ENCODE data around the gene BUB3. TPM values are rescaled to one million over a fixed set of nuclear protein-coding genes. Genes with fewer than 3 reads are reported as not detected.

BUB3 gene
- total and polyA plus RNA-seq, 2 of the 4 experiments (the other 2 are of a cell fraction), result 215 to 384 TPM

- Histone ChIP-seq H2BK15ac (ENCODE audit: low read depth, low read length) (no peak overlapping the region), H3K79me1 (ENCODE audit: low read depth in 1 of 2, low read length in 2 of 2) (no peaks in the 10 kb centered on the region), H2AK9ac (replicated peaks; ENCODE audit: low read depth, low read length, poor library complexity) (no peak overlapping the region), H3K9me3 (ENCODE audit: control insufficient read depth, insufficient read depth, low read length) (peaks cover 8% of the 10 kb centered on the region), H3K9me1 (ENCODE audit: insufficient read depth, low read length) (no peaks in the 10 kb centered on the region; the same call in 1 of the 2 replicates), H3K36me3 (ENCODE audit: control insufficient read depth, insufficient read depth, low read length) (no peaks in the 10 kb centered on the region), H2BK5ac (ENCODE audit: low read depth, low read length, poor library complexity, severe bottlenecking) (no peak overlapping the region), H3K27me3 (ENCODE audit: control insufficient read depth, insufficient read depth, low read length) (peaks cover 100% of the 10 kb centered on the region), H3K56ac (ENCODE audit: extremely low read depth, insufficient read depth, low read length) (no peak overlapping the region), H2AFZ (replicated peaks; ENCODE audit: low read length, poor library complexity) (peak overlapping the region; percentile 8), H3K4me2 (ENCODE audit: low read depth, low read length) (no peak overlapping the region), H4K91ac (ENCODE audit: insufficient read depth, low read depth, low read length) (no peak overlapping the region), H2BK20ac (ENCODE audit: low read depth, low read length) (no peak overlapping the region), H3K9ac (ENCODE audit: low read depth, low read length) (no peak overlapping the region), H4K5ac (ENCODE audit: low read depth, low read length) (no peak overlapping the region), H3K4me1 (ENCODE audit: control insufficient read depth, insufficient read depth, low read length) (no peaks in the 10 kb centered on the region; the same call in 1 of the 2 replicates), H2BK120ac (ENCODE audit: low read depth, low read length) (no peak overlapping the region), H3K4me3 (ENCODE audit: insufficient read depth, low read depth, low read length) (no peak overlapping the region), H3K18ac (ENCODE audit: low read depth, low read length) (no peak overlapping the region), H3K4ac (ENCODE audit: low read depth, low read length) (no peak overlapping the region), H4K20me1 (ENCODE audit: insufficient read depth, low read length) (0 out of 2 replicates have a peak, but pooled peaks cover 3% of the 10 kb centered on the region), H2AK5ac (ENCODE audit: low read depth, low read length) (no peak overlapping the region), H3K14ac (replicated peaks; ENCODE audit: low read depth, low read length) (no peak overlapping the region), H3K27ac (ENCODE audit: insufficient read depth, low read length) (no peak overlapping the region), H4K8ac (ENCODE audit: low read depth in 2 of 2, low read length in 2 of 2) (no peak overlapping the region), H3K23ac (ENCODE audit: low read depth, low read length) (no peak overlapping the region)
- CTCF ChIA-PET, result interaction anchor here (0.6 kb wide), 1 partner anchor 119 kb away, joined by 3 read pairs; no protein-coding TSS in a partner anchor
- DNase-seq (no peak), ATAC-seq (ENCODE audit: low read depth) (no peak)
- BruUV-seq (replicated peaks), result no TSS peak
- 5% methylated on average over 21 of the region's 59 CpGs; no CpG with 5 or more reads in 1 of the 2 experiments for WGBS, 2 experiments (ENCODE audit: extremely low coverage in 2 of 2, insufficient read length in 1 of 2)
- TF ChIP-seq NFE2L2 (IDR thresholded peaks at IDR 0.05; ENCODE audit: low read depth, low read length) (peak; percentile 40; the same call in 1 of the 2 replicates), MXI1 (IDR thresholded peaks at IDR 0.05; ENCODE audit: borderline replicate concordance, low read depth, low read length) (no peak), RFX5 (IDR thresholded peaks at IDR 0.05; ENCODE audit: low read depth, low read length) (no peak), BHLHE40 (IDR thresholded peaks at IDR 0.05; ENCODE audit: low read depth, low read length) (no peak), FOS (IDR thresholded peaks at IDR 0.05; ENCODE audit: low read depth, low read length) (no peak), USF2 (IDR thresholded peaks at IDR 0.05; ENCODE audit: low read depth, low read length) (no peak), RAD21 (IDR thresholded peaks at IDR 0.05; ENCODE audit: low read length) (no peak)
- in situ Hi-C loops (cut with MboI; ENCODE audit: low sequenced_read_pairs) (loop anchor here (25.0 kb wide), 1 partner anchor 1241 kb away; no protein-coding TSS in a partner anchor), intact Hi-C loops (cut with micrococcal nuclease) (no loop called here), dilution Hi-C loops (cut with HindIII; ENCODE audit: low sequenced_read_pairs, unreplicated experiment) (no loop called here)
- POLR2A ChIA-PET (ENCODE audit: unreplicated experiment), result interaction anchor here (0.6 kb wide), 1 partner anchor 804 kb away, joined by 4 read pairs; no protein-coding TSS in a partner anchor
Observed at GRCh38 chr10:123146013-123146893, 7.9 kb upstream of the BUB3 start.

Data from IMR-90 (cell line).